Neural crest cell (in vitro differentiated cells): ENCODE data around the gene REN. TPM values are rescaled to one million over a fixed set of nuclear protein-coding genes. Genes with fewer than 3 reads are reported as not detected.
A peak's percentile ranks its signal among the peaks of the same experiment; 100 is the strongest.

Experiments
- DNase-seq: peaks from one replicate; pipeline ENCODE4 v3.0.0; 2021; ENCODE audit warnings: low read depth, mixed read lengths, low spot score
- H3K27ac Mint-ChIP-seq: one replicate; pipeline ENCODE4 v1.8.0; 2021; ENCODE audit warnings: mild to moderate bottlenecking, mixed read lengths; ENCODE audit not compliant: unreplicated experiment
- H3K27me3 Mint-ChIP-seq: 2 replicates; pipeline ENCODE4 v1.8.0; 2021; ENCODE audit warnings: low read depth, mild to moderate bottlenecking, mixed read lengths
- H3K36me3 Mint-ChIP-seq: 2 replicates; pipeline ENCODE4 v1.8.0; 2021; ENCODE audit warnings: low read depth, mild to moderate bottlenecking, mixed read lengths
- H3K4me1 Mint-ChIP-seq: 2 replicates; pipeline ENCODE4 v1.8.0; 2021; ENCODE audit warnings: mixed read lengths
- H3K4me3 Mint-ChIP-seq: one replicate; pipeline ENCODE4 v1.8.0; 2021; ENCODE audit warnings: mild to moderate bottlenecking, mixed read lengths
- H3K9me3 Mint-ChIP-seq: 2 replicates; pipeline ENCODE4 v1.8.0; 2021; ENCODE audit warnings: mixed read lengths
- CTCF ChIP-seq: fragments of 200-600 bp; sonication (generic); conservative IDR thresholded peaks from 2 replicates; pipeline ENCODE4 v1.5.0; 2021; ENCODE audit warnings: antibody characterized with exemption, mild to moderate bottlenecking
- total RNA-seq: library from RNA; stranded (reverse); gene quantifications from 2 replicates; pipeline ENCODE4 v1.2.1, GENCODE V29; 2021

Gene REN
- total RNA-seq, 1 donor from 2014 or later: not detected

- no peak for TF ChIP-seq CTCF
- Mint-ChIP-seq H3K4me1 (peaks cover 6% of the 10 kb centered on the region), H3K27me3 (peaks cover 23% of the 10 kb centered on the region), H3K9me3 (no peaks in the 10 kb centered on the region), H3K27ac (peak overlapping the region; percentile 88), H3K4me3 (peak overlapping the region; percentile 58), H3K36me3 (no peaks in the 10 kb centered on the region)
- DNase-seq: no peak
Observed at GRCh38 chr1:204161609-204162493, 4.3 kb downstream of the REN start.

DNA sequence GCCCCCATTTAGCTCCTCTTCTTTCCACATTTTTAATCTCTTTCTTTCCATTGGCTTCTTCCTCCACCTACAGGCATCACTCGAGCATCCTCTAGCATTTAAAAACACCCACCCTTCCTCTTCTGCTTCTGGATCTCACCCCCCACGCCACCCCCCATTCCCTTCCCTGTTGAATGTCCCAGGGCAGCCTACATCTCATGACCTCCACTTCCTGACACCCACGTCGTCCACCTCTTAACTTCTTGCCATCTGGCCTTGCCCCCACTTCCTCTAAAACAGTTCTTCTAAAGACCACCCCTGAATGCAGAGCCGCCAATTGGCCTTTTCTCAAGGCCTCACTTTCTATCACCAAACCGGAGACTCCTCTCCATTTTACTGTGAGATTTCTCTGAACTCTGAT lies 8.2 kb downstream of the REN start:
- Mint-ChIP-seq H3K4me1 (peaks cover 6% of the 10 kb centered on the region), H3K27ac (peak overlapping the region; percentile 51), H3K9me3 (no peaks in the 10 kb centered on the region), H3K4me3 (no peak overlapping the region), H3K36me3 (no peaks in the 10 kb centered on the region), H3K27me3 (peaks cover 26% of the 10 kb centered on the region)
- no peak for TF ChIP-seq CTCF
- DNase-seq: no peak

DNA sequence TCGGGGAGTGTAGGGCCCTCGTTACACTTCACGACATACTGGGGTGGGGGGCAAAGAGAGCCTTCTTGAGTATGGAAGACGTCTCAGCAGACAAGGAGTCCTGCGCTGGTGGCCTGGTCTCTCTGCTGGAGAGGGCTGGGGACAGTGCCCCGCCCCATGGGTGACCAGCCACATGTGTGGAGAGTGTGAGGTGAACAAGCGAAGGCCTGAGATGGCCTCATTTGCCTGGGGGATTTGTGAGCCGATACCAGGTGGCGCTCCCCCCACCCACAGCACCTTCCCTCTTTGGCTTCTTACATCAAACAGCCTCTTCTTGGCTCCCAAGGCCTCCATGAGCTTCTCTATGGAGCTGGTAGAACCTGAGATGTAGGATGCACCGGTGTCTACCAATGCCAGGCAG lies 10.3 kb downstream of the REN start:
- no peak overlapping the region for H3K4me3 Mint-ChIP-seq
- H3K36me3 Mint-ChIP-seq: no peaks in the 10 kb centered on the region
- H3K27ac Mint-ChIP-seq: no peak overlapping the region

GRCh38 chr1:204154568-204155255 lies 11.4 kb downstream of the REN start:
- Mint-ChIP-seq H3K27me3 (peaks cover 22% of the 10 kb centered on the region), H3K27ac (no peak overlapping the region), H3K9me3 (no peaks in the 10 kb centered on the region), H3K4me3 (peak overlapping the region; percentile 81), H3K4me1 (peaks cover 6% of the 10 kb centered on the region), H3K36me3 (no peaks in the 10 kb centered on the region)
- no peak for TF ChIP-seq CTCF
- no peak for DNase-seq

More for the DNA sequence above, 10.3 kb downstream of the REN start:
- TF ChIP-seq CTCF: no peak
- H3K9me3 Mint-ChIP-seq: no peaks in the 10 kb centered on the region
- DNase-seq: no peak
- peaks cover 6% of the 10 kb centered on the region for H3K4me1 Mint-ChIP-seq
- peaks cover 19% of the 10 kb centered on the region for H3K27me3 Mint-ChIP-seq

DNA sequence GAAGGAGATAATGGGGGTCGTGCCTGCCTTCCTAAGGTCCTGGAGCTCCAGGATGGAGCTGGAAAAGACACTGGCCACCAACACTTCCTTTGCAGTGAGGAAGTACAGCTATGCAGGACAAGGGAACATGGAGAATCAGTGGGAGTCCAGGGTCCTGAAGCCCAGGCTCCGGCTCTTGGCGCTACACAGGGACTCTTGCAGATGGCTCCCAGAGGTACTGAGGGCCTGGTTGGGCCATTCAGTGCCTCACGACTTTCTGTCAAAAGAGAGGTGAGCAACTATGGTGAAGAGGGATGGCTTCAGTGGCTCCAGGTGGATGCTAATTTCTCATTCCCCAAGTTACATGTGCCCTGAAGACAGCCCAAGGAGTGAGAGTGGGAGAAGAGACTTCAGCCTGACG lies 12.5 kb downstream of the REN start:
- Mint-ChIP-seq H3K27ac (no peak overlapping the region), H3K4me1 (peaks cover 6% of the 10 kb centered on the region), H3K9me3 (no peaks in the 10 kb centered on the region), H3K4me3 (peak overlapping the region; percentile 25), H3K27me3 (peaks cover 20% of the 10 kb centered on the region), H3K36me3 (no peaks in the 10 kb centered on the region)
- DNase-seq: no peak
- TF ChIP-seq CTCF: no peak
